Activated T-helper 17 cell treated with anti-CD3 and anti-CD28 coated beads, Interleukin-2, amount 50 U/mL, for 72 hours (primary cell): ENCODE data around the gene DVL2. TPM values are rescaled to one million over a fixed set of nuclear protein-coding genes. Genes with fewer than 3 reads are reported as not detected.
A peak's percentile ranks its signal among the peaks of the same experiment; 100 is the strongest.

Experiments
- ATAC-seq: fragments of 150-1000 bp; cut with Tn5 transposase; replicated peaks from 2 replicates; pipeline ENCODE4 v1.10.0; 2021; ENCODE audit warnings: mild to moderate bottlenecking, moderate library complexity
- H3K27ac Mint-ChIP-seq: one replicate; pipeline ENCODE4 v1.8.0; 2022; ENCODE audit warnings: mixed read lengths
- H3K27me3 Mint-ChIP-seq: one replicate; pipeline ENCODE4 v1.8.0; 2022; ENCODE audit warnings: mixed read lengths
- H3K36me3 Mint-ChIP-seq: one replicate; pipeline ENCODE4 v1.8.0; 2022; ENCODE audit warnings: low read depth, mild to moderate bottlenecking, mixed read lengths
- H3K4me1 Mint-ChIP-seq: one replicate; pipeline ENCODE4 v1.8.0; 2022; ENCODE audit warnings: mixed read lengths
- H3K4me3 Mint-ChIP-seq: one replicate; pipeline ENCODE4 v1.8.0; 2022; ENCODE audit warnings: mild to moderate bottlenecking, mixed read lengths
- H3K9me3 Mint-ChIP-seq: one replicate; pipeline ENCODE4 v1.8.0; 2022; ENCODE audit warnings: mixed read lengths
- total RNA-seq, 2 donors: library from RNA; stranded (reverse); gene quantifications; one replicate each; pipeline ENCODE4 v1.2.3, GENCODE V29; 2022

Gene DVL2
- total RNA-seq, 2 donors from 2014 or later = 49.1 to 77.5 TPM

GRCh38 chr17:7261379-7262191 is 27.3 kb upstream of the DVL2 start:
- H3K4me1 Mint-ChIP-seq = peaks cover 10% of the 10 kb centered on the region
- ATAC-seq = peak; percentile 49
- peak overlapping the region; percentile 77 for H3K4me3 Mint-ChIP-seq
- H3K9me3 Mint-ChIP-seq = no peaks in the 10 kb centered on the region
- H3K27me3 Mint-ChIP-seq = peaks cover 14% of the 10 kb centered on the region
- H3K36me3 Mint-ChIP-seq = peaks cover 37% of the 10 kb centered on the region
- H3K27ac Mint-ChIP-seq = no peak overlapping the region

GRCh38 chr17:7260651-7261378 is 26.5 kb upstream of the DVL2 start:
- Mint-ChIP-seq H3K27ac (no peak overlapping the region), H3K36me3 (peaks cover 45% of the 10 kb centered on the region), H3K4me1 (peaks cover 10% of the 10 kb centered on the region), H3K4me3 (peak overlapping the region; percentile 77), H3K9me3 (no peaks in the 10 kb centered on the region), H3K27me3 (peaks cover 13% of the 10 kb centered on the region)
- ATAC-seq = peak; percentile 75

GRCh38 chr17:7260151-7260550 is 25.8 kb upstream of the DVL2 start:
- Mint-ChIP-seq H3K27me3 (peaks cover 13% of the 10 kb centered on the region), H3K4me3 (peak overlapping the region; percentile 77), H3K9me3 (no peaks in the 10 kb centered on the region), H3K4me1 (peaks cover 10% of the 10 kb centered on the region), H3K36me3 (peaks cover 51% of the 10 kb centered on the region), H3K27ac (no peak overlapping the region)
- no peak for ATAC-seq

DNA sequence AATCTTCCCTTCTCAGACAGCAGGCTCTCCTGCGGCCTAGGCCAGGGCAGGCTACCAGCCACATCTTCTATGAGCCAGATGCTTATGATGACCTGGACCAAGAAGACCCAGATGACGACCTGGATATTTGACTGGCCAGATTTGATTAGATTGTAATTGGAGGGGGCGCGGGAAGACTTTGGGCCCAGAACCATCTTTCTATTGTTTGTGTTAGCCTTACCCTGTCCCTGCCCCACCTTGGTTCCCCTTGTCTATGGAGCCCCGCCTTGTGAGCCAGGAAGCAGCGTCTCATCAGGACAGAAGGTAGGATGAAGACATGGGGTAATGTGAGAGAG is 25.2 kb upstream of the DVL2 start:
- Mint-ChIP-seq H3K36me3 (peaks cover 58% of the 10 kb centered on the region), H3K27ac (no peak overlapping the region), H3K4me1 (peaks cover 10% of the 10 kb centered on the region), H3K9me3 (no peaks in the 10 kb centered on the region), H3K27me3 (peaks cover 13% of the 10 kb centered on the region), H3K4me3 (no peak overlapping the region)
- ATAC-seq = no peak

DNA sequence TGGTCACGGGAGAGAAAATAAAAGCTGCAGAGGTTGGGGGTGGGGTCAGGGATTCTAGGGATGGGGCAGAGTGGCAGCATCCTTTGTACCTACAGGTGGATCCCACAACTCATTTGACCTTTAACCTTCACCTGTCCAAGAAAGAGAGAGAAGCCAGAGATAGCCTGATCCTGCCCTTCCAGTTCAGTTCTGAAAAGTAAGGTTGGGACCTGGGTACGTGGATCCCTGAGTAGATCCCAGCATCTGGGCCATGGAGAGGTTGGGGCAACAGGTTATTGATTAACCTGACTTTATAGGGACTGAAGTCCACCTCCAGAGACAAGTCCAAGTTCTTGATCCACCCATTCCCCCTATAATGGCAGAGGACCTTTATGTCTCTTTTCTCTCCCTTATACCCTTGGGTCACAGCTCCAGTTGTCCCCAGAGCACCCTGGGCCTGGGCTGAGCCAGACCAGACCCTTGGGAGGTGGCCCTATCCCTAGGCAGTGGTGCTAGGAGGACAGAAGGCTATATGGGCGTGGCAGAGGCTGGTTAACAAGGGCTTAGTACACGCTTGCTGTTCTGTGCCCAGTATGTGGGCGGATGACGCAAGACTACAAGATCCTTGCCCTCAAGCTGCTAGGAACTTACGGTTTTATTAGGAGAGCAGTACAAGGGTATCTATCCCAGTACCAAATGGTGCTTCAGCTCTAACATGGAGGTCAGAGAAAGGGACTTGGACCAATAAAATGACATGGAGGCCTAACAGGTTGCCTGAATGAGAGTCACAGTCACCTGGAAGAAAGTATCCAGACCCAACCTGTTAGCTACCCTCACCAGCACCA is 24.6 kb upstream of the DVL2 start:
- ATAC-seq = no peak
- Mint-ChIP-seq H3K36me3 (peaks cover 63% of the 10 kb centered on the region), H3K4me1 (peaks cover 10% of the 10 kb centered on the region), H3K4me3 (no peak overlapping the region), H3K27me3 (peaks cover 11% of the 10 kb centered on the region), H3K27ac (no peak overlapping the region), H3K9me3 (no peaks in the 10 kb centered on the region)

DNA sequence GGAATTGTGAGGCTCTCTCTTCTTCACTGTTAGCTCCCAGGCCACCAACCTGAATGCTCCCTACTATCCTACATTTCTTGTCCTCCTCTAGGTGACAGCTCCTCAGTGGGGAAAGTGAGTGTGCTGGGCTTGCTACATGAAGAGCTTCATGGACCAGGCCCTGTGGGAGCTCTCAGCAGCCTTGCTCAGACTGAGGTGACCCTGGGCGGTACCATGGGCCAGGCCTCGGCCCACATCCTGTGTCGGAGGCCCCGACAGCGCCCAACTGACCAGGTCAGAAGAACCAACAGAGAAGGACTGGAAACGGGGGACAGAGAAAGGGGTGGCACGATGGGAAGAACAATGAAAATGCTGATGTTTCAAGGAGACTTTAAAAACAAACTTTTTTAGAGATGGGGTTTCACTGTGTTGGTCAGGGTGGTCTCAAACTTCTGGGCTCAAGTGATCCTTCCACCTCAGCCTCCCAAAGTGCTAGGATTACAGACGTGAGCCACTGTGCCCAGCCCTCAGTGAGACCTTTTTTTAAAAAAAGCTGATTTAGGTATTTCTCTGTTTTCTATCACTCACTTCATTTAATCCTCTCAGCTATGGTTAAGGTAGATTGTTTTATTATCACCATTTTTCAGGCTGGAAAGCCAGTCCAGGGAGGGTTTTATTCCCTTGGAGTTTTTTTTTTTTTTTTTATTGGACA is 22.6 kb upstream of the DVL2 start:
- H3K36me3 Mint-ChIP-seq = peaks cover 84% of the 10 kb centered on the region
- no peak overlapping the region for H3K4me3 Mint-ChIP-seq
- no peaks in the 10 kb centered on the region for H3K27me3 Mint-ChIP-seq
- H3K4me1 Mint-ChIP-seq = peaks cover 11% of the 10 kb centered on the region
- peak overlapping the region; percentile 46 for H3K27ac Mint-ChIP-seq
- ATAC-seq = no peak
- H3K9me3 Mint-ChIP-seq = no peaks in the 10 kb centered on the region

DNA sequence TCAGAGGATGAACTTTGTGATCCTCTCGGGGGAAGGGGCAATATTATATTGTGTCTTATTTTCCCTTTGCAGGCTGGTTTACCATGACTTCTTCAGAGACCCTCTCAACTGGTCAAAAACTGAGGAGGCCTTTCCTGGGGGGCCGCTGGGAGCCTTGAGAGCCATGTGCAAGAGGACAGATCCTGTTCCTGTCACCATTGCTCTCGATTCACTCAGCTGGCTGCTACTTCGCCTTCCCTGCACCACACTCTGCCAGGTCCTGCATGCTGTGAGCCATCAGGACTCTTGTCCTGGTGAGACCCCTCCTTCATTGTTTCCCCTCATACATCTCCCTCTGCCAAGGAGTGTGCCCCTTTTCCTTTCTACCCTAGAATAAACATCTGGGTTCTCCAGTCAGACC is 20.2 kb upstream of the DVL2 start:
- H3K27ac Mint-ChIP-seq = peak overlapping the region; percentile 33
- no peaks in the 10 kb centered on the region for H3K9me3 Mint-ChIP-seq
- no peak for ATAC-seq
- H3K4me1 Mint-ChIP-seq = peaks cover 11% of the 10 kb centered on the region
- peaks cover 94% of the 10 kb centered on the region for H3K36me3 Mint-ChIP-seq
- no peaks in the 10 kb centered on the region for H3K27me3 Mint-ChIP-seq
- peak overlapping the region; percentile 7 for H3K4me3 Mint-ChIP-seq

DNA sequence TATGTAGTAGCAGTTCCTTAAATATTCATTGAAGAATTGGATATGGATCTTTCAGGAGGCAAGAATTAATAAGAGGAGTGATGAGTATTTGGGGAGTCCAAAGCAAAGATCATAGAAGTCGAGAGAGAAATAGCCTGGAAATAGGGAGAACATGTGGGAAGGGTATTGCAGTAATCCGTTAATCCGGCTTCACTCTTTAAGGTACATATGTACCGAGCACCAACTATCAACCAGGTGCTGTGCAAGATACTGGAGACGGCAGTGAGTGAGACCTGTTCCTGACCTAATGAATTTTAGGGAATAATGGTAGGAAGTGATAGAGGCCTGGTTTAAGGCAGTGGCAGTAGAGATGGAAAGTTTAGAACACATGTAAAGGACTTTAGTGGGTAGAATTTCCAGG is 18.8 kb upstream of the DVL2 start:
- peaks cover 16% of the 10 kb centered on the region for H3K4me1 Mint-ChIP-seq
- H3K27me3 Mint-ChIP-seq = no peaks in the 10 kb centered on the region
- peaks cover 92% of the 10 kb centered on the region for H3K36me3 Mint-ChIP-seq
- peak overlapping the region; percentile 100 for H3K27ac Mint-ChIP-seq
- H3K9me3 Mint-ChIP-seq = no peaks in the 10 kb centered on the region
- no peak for ATAC-seq
- H3K4me3 Mint-ChIP-seq = peak overlapping the region; percentile 93

- Mint-ChIP-seq H3K4me3 (peak within 1 kb of the TSS; percentile 93), H3K27ac (peak within 1 kb of the TSS; percentile 100), H3K27me3 (no peaks in the 10 kb centered on the region), H3K9me3 (no peaks in the 10 kb centered on the region), H3K36me3 (peaks cover 86% of the 10 kb centered on the region), H3K4me1 (peaks cover 16% of the 10 kb centered on the region)
- ATAC-seq = peak; percentile 69
Measured at GRCh38 chr17:7252176-7253043, 18.1 kb upstream of the DVL2 start, which contains the start of gene ELP5. TSS of gene ELP5 (plus strand) at chr17:7252215. CDS start at chr17:7252551, 336 bp downstream.

- H3K4me3 Mint-ChIP-seq = peak within 1 kb of the TSS; percentile 93
- ATAC-seq = peak; percentile 97
- no peaks in the 10 kb centered on the region for H3K27me3 Mint-ChIP-seq
- H3K36me3 Mint-ChIP-seq = peaks cover 84% of the 10 kb centered on the region
- peak within 1 kb of the TSS; percentile 100 for H3K27ac Mint-ChIP-seq
- H3K9me3 Mint-ChIP-seq = no peaks in the 10 kb centered on the region
- H3K4me1 Mint-ChIP-seq = peaks cover 16% of the 10 kb centered on the region
Measured at GRCh38 chr17:7251661-7252175, 17.4 kb upstream of the DVL2 start, which contains the start of gene CTDNEP1. TSS of gene CTDNEP1 (minus strand) at chr17:7251734. CDS start at chr17:7251296, 438 bp downstream.

- ATAC-seq = peak; percentile 5
- peak overlapping the region; percentile 96 for H3K27ac Mint-ChIP-seq
- H3K27me3 Mint-ChIP-seq = no peaks in the 10 kb centered on the region
- no peaks in the 10 kb centered on the region for H3K9me3 Mint-ChIP-seq
- peak overlapping the region; percentile 93 for H3K4me3 Mint-ChIP-seq
- peaks cover 84% of the 10 kb centered on the region for H3K36me3 Mint-ChIP-seq
- H3K4me1 Mint-ChIP-seq = peaks cover 21% of the 10 kb centered on the region
Measured at GRCh38 chr17:7250695-7251627, 16.6 kb upstream of the DVL2 start.

- Mint-ChIP-seq H3K27me3 (no peaks in the 10 kb centered on the region), H3K27ac (peak overlapping the region; percentile 96), H3K4me1 (peaks cover 21% of the 10 kb centered on the region), H3K36me3 (peaks cover 81% of the 10 kb centered on the region), H3K4me3 (peak overlapping the region; percentile 93), H3K9me3 (no peaks in the 10 kb centered on the region)
- no peak for ATAC-seq
Measured at GRCh38 chr17:7249830-7250229, 15.5 kb upstream of the DVL2 start.
